OCI-LY3 (cell line): ENCODE data around the gene ERCC2.

Experiments
- H2AFZ ChIP-seq: fragments of 200-600, 300-600 bp; shearing (Covaris generic); 2 replicates; pipeline ENCODE4 v1.6.0; 2014; ENCODE audit warnings: antibody characterized with exemption, low read depth, low read length
- H3K27ac ChIP-seq: fragments of 200-600, 300-600 bp; sonication (generic); 2 replicates; pipeline ENCODE4 v1.5.1; 2014; ENCODE audit warnings: mild to moderate bottlenecking, low read length, moderate library complexity, mixed read lengths
- H3K27me3 ChIP-seq: fragments of 200-600, 300-600 bp; sonication (generic); 2 replicates; pipeline ENCODE4 v1.6.1; 2014; ENCODE audit warnings: low read depth, low read length, mixed read lengths
- H3K36me3 ChIP-seq: fragments of 200-600, 300-600 bp; sonication (generic); replicated peaks from 2 replicates; pipeline ENCODE3; 2014; ENCODE audit warnings: low read depth, low read length, mixed read lengths
- H3K4me1 ChIP-seq: fragments of 300-600, 200-600 bp; sonication (generic); 2 replicates; pipeline ENCODE4 v1.6.1; 2014; ENCODE audit warnings: low read length, mixed read lengths
- H3K4me2 ChIP-seq: fragments of 200-600, 300-600 bp; sonication (generic); 2 replicates; pipeline ENCODE4 v1.6.1; 2014; ENCODE audit warnings: low read length, mixed read lengths
- H3K4me3 ChIP-seq: fragments of 300-600, 200-600 bp; sonication (generic); 2 replicates; pipeline ENCODE4 v1.5.1; 2014; ENCODE audit warnings: antibody characterized with exemption, mild to moderate bottlenecking, low read length, moderate library complexity
- H3K79me2 ChIP-seq: fragments of 300-600, 200-600 bp; shearing (Covaris generic); 2 replicates; pipeline ENCODE4 v1.6.1; 2014; ENCODE audit warnings: mild to moderate bottlenecking, low read length, mixed read lengths
- H3K9ac ChIP-seq: fragments of 300-600, 200-600 bp; shearing (Covaris generic); 2 replicates; pipeline ENCODE4 v1.6.0; 2014; ENCODE audit warnings: mild to moderate bottlenecking, low read length, moderate library complexity
- H3K9me3 ChIP-seq: fragments of 200-600, 300-600 bp; shearing (Covaris generic); 2 replicates; pipeline ENCODE4 v1.6.1; 2014; ENCODE audit warnings: low read length, mixed read lengths; ENCODE audit not compliant: insufficient read depth
- H4K20me1 ChIP-seq: fragments of 200-600, 300-600 bp; sonication (generic); 2 replicates; pipeline ENCODE4 v1.6.1; 2016; ENCODE audit warnings: low read length, mixed read lengths; ENCODE audit not compliant: insufficient read depth
- EZH2phosphoT487 ChIP-seq: fragments of 200-600 bp; shearing (Covaris generic); IDR thresholded peaks from 2 replicates; pipeline ENCODE4 v1.6.1; 2018; ENCODE audit warnings: antibody characterized with exemption, mixed run types, low read depth
- TF ChIP-seq, protein P1 (sequence below): fragments of 200-600, 300-600 bp; sonication (generic); IDR thresholded peaks from 2 replicates; pipeline ENCODE4 v1.5.1; 2014; ENCODE audit warnings: antibody characterized with exemption, low read length, low read depth

Gene ERCC2

GRCh38 chr19:45362291-45362690, 8.1 kb downstream of the ERCC2 start:
- no peaks in the 10 kb centered on the region for H4K20me1 ChIP-seq
- TF ChIP-seq EZH2phosphoT487, result no peak
- TF ChIP-seq, protein P1, sequence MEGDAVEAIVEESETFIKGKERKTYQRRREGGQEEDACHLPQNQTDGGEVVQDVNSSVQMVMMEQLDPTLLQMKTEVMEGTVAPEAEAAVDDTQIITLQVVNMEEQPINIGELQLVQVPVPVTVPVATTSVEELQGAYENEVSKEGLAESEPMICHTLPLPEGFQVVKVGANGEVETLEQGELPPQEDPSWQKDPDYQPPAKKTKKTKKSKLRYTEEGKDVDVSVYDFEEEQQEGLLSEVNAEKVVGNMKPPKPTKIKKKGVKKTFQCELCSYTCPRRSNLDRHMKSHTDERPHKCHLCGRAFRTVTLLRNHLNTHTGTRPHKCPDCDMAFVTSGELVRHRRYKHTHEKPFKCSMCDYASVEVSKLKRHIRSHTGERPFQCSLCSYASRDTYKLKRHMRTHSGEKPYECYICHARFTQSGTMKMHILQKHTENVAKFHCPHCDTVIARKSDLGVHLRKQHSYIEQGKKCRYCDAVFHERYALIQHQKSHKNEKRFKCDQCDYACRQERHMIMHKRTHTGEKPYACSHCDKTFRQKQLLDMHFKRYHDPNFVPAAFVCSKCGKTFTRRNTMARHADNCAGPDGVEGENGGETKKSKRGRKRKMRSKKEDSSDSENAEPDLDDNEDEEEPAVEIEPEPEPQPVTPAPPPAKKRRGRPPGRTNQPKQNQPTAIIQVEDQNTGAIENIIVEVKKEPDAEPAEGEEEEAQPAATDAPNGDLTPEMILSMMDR, result no peak
- no peaks in the 10 kb centered on the region for H3K9me3 ChIP-seq
- no peaks in the 10 kb centered on the region for H3K4me1 ChIP-seq
- H3K27me3 ChIP-seq, result no peaks in the 10 kb centered on the region
- H3K4me3 ChIP-seq, result no peak overlapping the region
- H3K79me2 ChIP-seq, result no peaks in the 10 kb centered on the region
- H3K27ac ChIP-seq, result no peak overlapping the region
- H3K9ac ChIP-seq, result no peak overlapping the region
- no peak overlapping the region for H3K4me2 ChIP-seq
- no peak overlapping the region for H2AFZ ChIP-seq
- H3K36me3 ChIP-seq, result peaks cover 44% of the 10 kb centered on the region

DNA sequence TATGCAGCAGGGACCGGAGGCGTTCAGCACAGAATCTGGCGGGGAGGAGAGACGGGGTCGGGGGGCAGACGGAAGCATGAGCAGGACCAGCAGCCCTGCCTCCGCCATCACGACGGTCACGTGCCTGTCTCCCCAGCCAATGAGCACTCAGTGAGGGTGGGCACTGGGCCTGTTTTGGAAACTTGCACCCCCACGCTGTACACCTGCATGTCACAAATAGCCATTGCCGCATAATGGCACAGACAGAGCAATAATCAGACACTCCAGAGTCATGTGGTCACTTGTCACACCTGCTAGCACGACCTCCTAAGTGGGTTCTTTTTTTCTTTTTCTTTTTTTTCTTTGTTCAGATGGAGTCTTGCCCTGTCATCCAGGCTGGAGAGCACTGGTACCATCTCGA, 8.8 kb downstream of the ERCC2 start:
- no peak overlapping the region for H3K4me3 ChIP-seq
- H3K9me3 ChIP-seq, result no peaks in the 10 kb centered on the region
- no peak for TF ChIP-seq EZH2phosphoT487
- TF ChIP-seq, protein P1, result no peak
- H3K79me2 ChIP-seq, result no peaks in the 10 kb centered on the region
- H3K4me2 ChIP-seq, result no peak overlapping the region
- H3K4me1 ChIP-seq, result no peaks in the 10 kb centered on the region
- H4K20me1 ChIP-seq, result no peaks in the 10 kb centered on the region
- H3K27me3 ChIP-seq, result no peaks in the 10 kb centered on the region
- H3K27ac ChIP-seq, result no peak overlapping the region
- no peak overlapping the region for H3K9ac ChIP-seq
- H2AFZ ChIP-seq, result no peak overlapping the region
- peaks cover 51% of the 10 kb centered on the region for H3K36me3 ChIP-seq

DNA sequence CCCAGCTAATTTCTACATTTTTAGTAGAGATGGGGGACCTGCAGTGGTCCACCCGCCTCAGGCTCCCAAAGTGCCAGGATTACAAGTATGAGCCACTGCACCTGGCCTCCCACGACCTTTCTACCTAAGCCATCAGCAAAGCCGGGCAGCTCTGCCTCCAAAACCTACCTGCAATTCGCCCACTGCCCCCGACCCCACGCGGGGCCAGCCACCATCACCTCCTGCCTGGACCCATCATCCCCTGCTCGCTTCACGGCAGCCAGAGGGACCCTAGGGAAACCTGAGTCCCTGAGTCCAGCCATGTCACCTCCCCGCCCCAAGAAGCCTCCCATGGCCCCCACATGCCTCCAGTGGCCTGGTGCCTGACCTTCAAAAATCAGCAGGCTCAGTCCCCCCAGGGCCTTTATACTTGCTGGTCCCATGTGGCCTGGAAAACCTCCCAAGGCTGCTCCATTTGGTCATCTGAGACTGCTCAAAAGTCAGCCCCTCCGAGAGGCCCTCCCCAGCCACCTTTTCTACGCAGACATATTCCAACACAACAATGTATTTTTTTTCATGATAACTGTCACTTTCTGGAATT, 12.1 kb downstream of the ERCC2 start:
- Histone ChIP-seq H2AFZ (no peak overlapping the region), H3K36me3 (peaks cover 66% of the 10 kb centered on the region), H4K20me1 (no peaks in the 10 kb centered on the region), H3K9ac (no peak overlapping the region), H3K4me3 (no peak overlapping the region), H3K4me1 (no peaks in the 10 kb centered on the region), H3K9me3 (no peaks in the 10 kb centered on the region), H3K27ac (no peak overlapping the region), H3K4me2 (no peak overlapping the region), H3K27me3 (no peaks in the 10 kb centered on the region), H3K79me2 (no peaks in the 10 kb centered on the region)
- TF ChIP-seq EZH2phosphoT487, result no peak
- TF ChIP-seq, protein P1, result no peak

GRCh38 chr19:45357445-45357783, 13.0 kb downstream of the ERCC2 start:
- Histone ChIP-seq H3K36me3 (peaks cover 69% of the 10 kb centered on the region), H4K20me1 (no peaks in the 10 kb centered on the region)

More at GRCh38 chr19:45357445-45357783, 13.0 kb downstream of the ERCC2 start:
- Histone ChIP-seq H3K9me3 (no peaks in the 10 kb centered on the region), H3K27ac (no peak overlapping the region), H3K4me1 (no peaks in the 10 kb centered on the region), H3K9ac (no peak overlapping the region), H3K79me2 (no peaks in the 10 kb centered on the region), H3K4me2 (no peak overlapping the region), H2AFZ (no peak overlapping the region), H3K4me3 (no peak overlapping the region), H3K27me3 (no peaks in the 10 kb centered on the region)
- TF ChIP-seq, protein P1, result no peak
- TF ChIP-seq EZH2phosphoT487, result no peak
